GM12891 (cell line): Measurements from ENCODE around the gene SASH1.

ENCODE experiments used
- PAX5 ChIP-seq: IDR thresholded peaks from 2 replicates; pipeline ENCODE4 v1.6.1; 2011; ENCODE audit warnings: low read length, moderate library complexity, mild to moderate bottlenecking; ENCODE audit not compliant: insufficient read depth, severe bottlenecking
- POLR2A ChIP-seq: IDR thresholded peaks from 2 replicates; pipeline ENCODE4 v1.6.1; 2011; ENCODE audit warnings: low read depth, low read length, control low read depth
- POLR2AphosphoS5 ChIP-seq: IDR thresholded peaks from 2 replicates; pipeline ENCODE4 v1.6.1; 2011; ENCODE audit warnings: low read depth, low read length, control low read depth
- SPI1 ChIP-seq: IDR thresholded peaks from 2 replicates; pipeline ENCODE4 v1.6.1; 2011; ENCODE audit warnings: low read depth, low read length, control low read depth
- TAF1 ChIP-seq: IDR thresholded peaks from 2 replicates; pipeline ENCODE4 v1.6.1; 2011; ENCODE audit warnings: low read depth, low read length, control low read depth

DNA sequence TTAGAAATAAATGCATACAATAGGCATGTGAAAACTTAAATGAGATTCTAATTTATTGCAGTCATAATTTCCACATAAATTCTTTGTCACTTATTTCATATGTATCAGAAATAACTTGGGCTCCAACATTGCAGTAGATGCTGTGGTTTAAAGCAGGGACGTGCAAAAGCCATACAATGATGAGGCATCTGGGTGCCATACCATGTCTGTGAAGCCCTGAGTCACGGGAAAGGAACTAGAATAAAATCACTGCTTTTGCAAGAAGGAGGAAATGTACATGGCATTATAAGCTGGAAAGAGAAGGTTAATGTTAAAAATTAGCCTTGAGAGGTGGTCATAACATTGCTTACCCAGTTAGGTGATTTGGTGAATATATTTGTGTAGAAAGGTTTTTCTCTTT, 180.4 kb downstream of the SASH1 start:
- TF ChIP-seq POLR2A (no peak), POLR2AphosphoS5 (no peak), TAF1 (no peak), SPI1 (no peak), PAX5 (no peak)
